ENCODE measurements around the gene ZSWIM8.

The ZSWIM8 gene

DNA sequence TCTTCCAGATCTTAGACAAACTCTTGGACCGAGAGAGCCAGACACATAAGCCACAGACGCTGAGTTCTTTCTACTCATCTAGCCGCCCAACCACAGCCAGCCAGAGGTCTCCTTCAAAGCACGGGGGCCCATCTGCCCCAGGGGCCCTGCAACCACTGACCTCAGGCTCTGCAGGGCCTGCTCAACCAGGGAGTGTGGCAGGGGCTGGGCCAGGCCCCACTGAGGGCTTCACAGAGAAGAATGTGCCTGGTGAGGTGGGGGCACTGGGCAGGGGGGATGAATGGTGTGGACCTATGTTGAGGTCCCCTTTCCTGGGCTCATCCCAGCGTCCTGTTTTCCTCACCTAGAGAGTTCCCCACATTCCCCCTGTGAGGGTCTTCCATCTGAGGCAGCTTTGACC is 11.4 kb downstream of the ZSWIM8 start:
- H3K36me3 Mint-ChIP-seq (ENCODE audit: low read depth): peaks cover 51% of the 10 kb centered on the region
- H3K4me3 Mint-ChIP-seq: no peak overlapping the region
- H3K9me3 Mint-ChIP-seq: no peaks in the 10 kb centered on the region
- no peak for TF ChIP-seq CTCF (IDR thresholded peaks at IDR 0.05; ENCODE audit: unreplicated experiment in 3 of 3)
- no peaks in the 10 kb centered on the region for H3K4me1 Mint-ChIP-seq
- no peak overlapping the region for H3K27ac Mint-ChIP-seq
- no peaks in the 10 kb centered on the region for H3K27me3 Mint-ChIP-seq (ENCODE audit: low read depth)

GRCh38 chr10:73797324-73798025 is 12.1 kb downstream of the ZSWIM8 start:
- no peak for TF ChIP-seq CTCF (IDR thresholded peaks at IDR 0.05; ENCODE audit: unreplicated experiment in 3 of 3)
- Mint-ChIP-seq H3K4me3 (no peak overlapping the region), H3K27ac (no peak overlapping the region), H3K9me3 (no peaks in the 10 kb centered on the region), H3K4me1 (no peaks in the 10 kb centered on the region), H3K36me3 (ENCODE audit: low read depth) (peaks cover 53% of the 10 kb centered on the region), H3K27me3 (ENCODE audit: low read depth) (no peaks in the 10 kb centered on the region)

DNA sequence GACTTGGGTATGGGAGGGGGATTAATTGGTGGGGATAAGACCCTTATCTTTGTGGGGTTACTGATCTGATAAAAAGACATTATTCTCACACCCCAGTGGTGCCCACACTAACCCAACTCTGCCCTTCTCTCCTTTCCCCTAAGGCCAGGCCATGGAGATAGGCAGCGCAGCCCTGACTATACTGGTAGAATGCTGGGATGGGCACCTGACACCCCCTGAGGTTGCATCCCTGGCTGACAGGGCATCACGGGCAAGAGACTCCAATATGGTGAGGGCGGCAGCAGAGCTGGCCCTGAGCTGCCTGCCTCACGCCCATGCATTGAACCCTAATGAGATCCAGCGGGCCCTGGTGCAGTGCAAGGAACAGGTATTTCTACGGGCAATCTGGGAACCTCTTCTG is 12.7 kb downstream of the ZSWIM8 start:
- no peaks in the 10 kb centered on the region for H3K4me1 Mint-ChIP-seq
- TF ChIP-seq CTCF (IDR thresholded peaks at IDR 0.05; ENCODE audit: unreplicated experiment in 3 of 3): no peak
- H3K4me3 Mint-ChIP-seq: no peak overlapping the region
- no peaks in the 10 kb centered on the region for H3K9me3 Mint-ChIP-seq
- H3K27me3 Mint-ChIP-seq (ENCODE audit: low read depth): no peaks in the 10 kb centered on the region
- H3K27ac Mint-ChIP-seq: no peak overlapping the region
- peaks cover 54% of the 10 kb centered on the region for H3K36me3 Mint-ChIP-seq (ENCODE audit: low read depth)

- H3K4me3 Mint-ChIP-seq: no peak overlapping the region
- H3K36me3 Mint-ChIP-seq (ENCODE audit: low read depth): peaks cover 58% of the 10 kb centered on the region
- H3K27me3 Mint-ChIP-seq (ENCODE audit: low read depth): no peaks in the 10 kb centered on the region
- no peaks in the 10 kb centered on the region for H3K4me1 Mint-ChIP-seq
- no peak overlapping the region for H3K27ac Mint-ChIP-seq
- TF ChIP-seq CTCF (IDR thresholded peaks at IDR 0.05; ENCODE audit: unreplicated experiment in 3 of 3): no peak
- no peaks in the 10 kb centered on the region for H3K9me3 Mint-ChIP-seq
These were observed 13.6 kb downstream of the ZSWIM8 start for GRCh38 chr10:73798927-73799560.

DNA sequence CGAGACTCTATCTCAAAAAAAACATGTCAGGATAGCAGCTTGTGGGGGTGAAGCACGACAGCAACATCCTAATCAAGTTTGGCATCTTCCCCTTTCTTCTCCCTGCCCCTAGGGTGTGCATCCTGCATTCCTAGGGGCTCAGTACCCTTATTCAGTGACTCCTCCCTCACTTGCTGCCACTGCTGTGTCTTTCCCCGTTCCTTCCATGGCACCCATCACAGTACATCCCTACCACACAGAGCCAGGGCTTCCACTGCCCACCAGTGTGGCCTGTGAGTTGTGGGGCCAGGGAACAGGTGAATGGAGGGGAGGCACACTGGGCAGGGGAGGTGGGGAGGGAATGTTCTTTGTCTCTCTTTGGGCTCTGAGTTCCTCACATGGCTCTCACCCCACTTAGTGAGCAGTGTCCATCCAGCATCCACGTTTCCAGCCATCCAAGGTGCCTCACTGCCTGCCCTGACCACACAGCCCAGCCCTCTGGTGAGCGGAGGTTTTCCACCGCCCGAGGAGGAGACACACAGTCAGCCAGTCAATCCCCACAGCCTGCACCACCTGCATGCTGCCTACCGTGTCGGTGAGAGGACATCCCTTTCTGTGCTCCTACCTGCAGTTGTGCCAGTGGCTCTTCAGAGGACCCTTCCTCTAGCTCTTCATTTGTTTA is 14.6 kb downstream of the ZSWIM8 start:
- Mint-ChIP-seq H3K27ac (no peak overlapping the region), H3K27me3 (ENCODE audit: low read depth) (no peaks in the 10 kb centered on the region), H3K4me3 (no peak overlapping the region), H3K4me1 (no peaks in the 10 kb centered on the region), H3K36me3 (ENCODE audit: low read depth) (peaks cover 50% of the 10 kb centered on the region), H3K9me3 (no peaks in the 10 kb centered on the region)
- TF ChIP-seq CTCF (IDR thresholded peaks at IDR 0.05; ENCODE audit: unreplicated experiment in 3 of 3): no peak
